Activated naive CD8-positive, alpha-beta T cell (primary cell): Measurements from ENCODE around the gene PPP1CA.
"Not testable (repeated sequence)": the region's sequence is repeated elsewhere in the genome, so short reads cannot be mapped to it uniquely, and the experiment has no call there.

Source experiments
- H3K27ac Mint-ChIP-seq: one replicate; pipeline ENCODE4 v1.8.0; 2021; ENCODE audit warnings: mixed read lengths
- H3K27me3 Mint-ChIP-seq: one replicate; pipeline ENCODE4 v1.8.0; 2021; ENCODE audit warnings: mixed read lengths
- H3K36me3 Mint-ChIP-seq: one replicate; pipeline ENCODE4 v1.8.0; 2021; ENCODE audit warnings: mixed read lengths
- H3K4me1 Mint-ChIP-seq: one replicate; pipeline ENCODE4 v1.8.0; 2021; ENCODE audit warnings: low read depth, mixed read lengths
- H3K4me3 Mint-ChIP-seq: one replicate; pipeline ENCODE4 v1.8.0; 2021; ENCODE audit warnings: mild to moderate bottlenecking, mixed read lengths
- H3K9me3 Mint-ChIP-seq: one replicate; pipeline ENCODE4 v1.8.0; 2021; ENCODE audit warnings: low read depth, mixed read lengths

PPP1CA gene

DNA sequence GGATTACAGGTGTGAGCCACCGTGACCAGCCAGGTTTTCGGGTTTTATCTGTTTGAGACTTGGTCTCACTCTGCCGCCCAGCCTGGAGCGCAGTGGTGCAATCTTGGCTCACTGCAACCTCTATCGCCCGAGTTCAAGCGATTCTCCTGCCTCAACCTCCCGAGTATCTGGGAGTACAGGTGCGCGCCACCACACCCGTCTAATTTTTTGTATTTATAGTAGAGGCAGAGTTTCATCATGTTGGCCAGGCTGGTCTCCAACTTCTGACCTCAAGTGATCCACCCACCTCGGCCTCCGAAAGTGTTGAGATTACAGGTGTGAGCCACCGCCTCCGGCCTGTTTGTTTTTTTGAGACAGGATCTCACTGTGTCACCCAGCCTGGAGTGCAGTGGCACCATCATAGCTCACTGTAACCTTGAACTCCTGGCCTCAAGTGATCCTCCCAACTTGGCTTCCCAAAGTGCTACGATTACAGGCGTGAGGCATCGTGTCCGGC, 25.8 kb upstream of the PPP1CA start:
- H3K9me3 Mint-ChIP-seq, H3K36me3 Mint-ChIP-seq, H3K27me3 Mint-ChIP-seq: not testable (repeated sequence)
- Mint-ChIP-seq H3K27ac (peak overlapping the region; percentile 96), H3K4me3 (peak overlapping the region; percentile 97), H3K4me1 (peaks cover 46% of the 10 kb centered on the region)

- no peaks in the 10 kb centered on the region for H3K27me3 Mint-ChIP-seq
- H3K4me3 Mint-ChIP-seq: no peak overlapping the region
- H3K9me3 Mint-ChIP-seq: no peaks in the 10 kb centered on the region
- peaks cover 35% of the 10 kb centered on the region for H3K4me1 Mint-ChIP-seq
- no peaks in the 10 kb centered on the region for H3K36me3 Mint-ChIP-seq
- no peak overlapping the region for H3K27ac Mint-ChIP-seq
Observed at GRCh38 chr11:67423891-67424613, 22.4 kb upstream of the PPP1CA start.

DNA sequence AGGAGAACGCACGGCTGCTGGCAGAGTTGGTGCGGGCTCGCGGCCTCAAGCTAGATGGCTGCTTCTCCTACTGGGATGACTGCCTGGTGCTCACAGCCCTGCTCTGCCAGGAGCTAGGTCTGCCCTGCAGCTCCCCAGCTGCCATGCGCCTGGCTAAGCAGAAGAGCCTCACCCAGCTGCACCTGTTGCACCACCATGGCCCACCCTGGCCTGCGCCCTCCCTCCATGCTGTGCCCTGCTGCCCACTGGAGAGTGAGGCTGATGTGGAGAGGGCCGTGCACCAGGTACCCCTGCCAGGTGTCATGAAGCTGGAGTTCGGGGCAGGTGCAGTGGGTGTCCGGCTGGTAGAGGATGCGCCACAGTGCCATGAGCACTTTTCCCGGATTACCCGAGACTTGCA, 21.8 kb upstream of the PPP1CA start:
- Mint-ChIP-seq H3K4me1 (peaks cover 34% of the 10 kb centered on the region), H3K9me3 (no peaks in the 10 kb centered on the region), H3K27me3 (no peaks in the 10 kb centered on the region), H3K27ac (no peak overlapping the region), H3K36me3 (no peaks in the 10 kb centered on the region), H3K4me3 (no peak overlapping the region)

- H3K27ac Mint-ChIP-seq: no peak overlapping the region
- H3K27me3 Mint-ChIP-seq: no peaks in the 10 kb centered on the region
- H3K36me3 Mint-ChIP-seq: no peaks in the 10 kb centered on the region
- no peaks in the 10 kb centered on the region for H3K9me3 Mint-ChIP-seq
- H3K4me1 Mint-ChIP-seq: peaks cover 36% of the 10 kb centered on the region
- no peak overlapping the region for H3K4me3 Mint-ChIP-seq
Observed at GRCh38 chr11:67422891-67423290, 21.2 kb upstream of the PPP1CA start.

GRCh38 chr11:67421430-67422031, 19.9 kb upstream of the PPP1CA start:
- Mint-ChIP-seq H3K27ac (peak overlapping the region; percentile 87), H3K9me3 (no peaks in the 10 kb centered on the region), H3K4me1 (peaks cover 39% of the 10 kb centered on the region), H3K36me3 (no peaks in the 10 kb centered on the region), H3K27me3 (no peaks in the 10 kb centered on the region), H3K4me3 (peak overlapping the region; percentile 73)

- Mint-ChIP-seq H3K4me1 (peaks cover 46% of the 10 kb centered on the region), H3K4me3 (peak overlapping the region; percentile 85), H3K27me3 (no peaks in the 10 kb centered on the region), H3K36me3 (no peaks in the 10 kb centered on the region), H3K27ac (peak overlapping the region; percentile 87), H3K9me3 (no peaks in the 10 kb centered on the region)
Observed at GRCh38 chr11:67420646-67421429, 19.2 kb upstream of the PPP1CA start.

- Mint-ChIP-seq H3K4me1 (peaks cover 46% of the 10 kb centered on the region), H3K27ac (peak overlapping the region; percentile 93), H3K27me3 (no peaks in the 10 kb centered on the region)
Observed at GRCh38 chr11:67420147-67420645, 18.5 kb upstream of the PPP1CA start.

GRCh38 chr11:67419325-67420049, 17.8 kb upstream of the PPP1CA start:
- H3K36me3 Mint-ChIP-seq: no peaks in the 10 kb centered on the region
- H3K4me1 Mint-ChIP-seq: peaks cover 46% of the 10 kb centered on the region
- H3K27ac Mint-ChIP-seq: peak overlapping the region; percentile 93

More at GRCh38 chr11:67420147-67420645, 18.5 kb upstream of the PPP1CA start:
- Mint-ChIP-seq H3K9me3 (no peaks in the 10 kb centered on the region), H3K4me3 (peak overlapping the region; percentile 85), H3K36me3 (no peaks in the 10 kb centered on the region)

GRCh38 chr11:67418476-67419281, 17.0 kb upstream of the PPP1CA start:
- peaks cover 48% of the 10 kb centered on the region for H3K4me1 Mint-ChIP-seq
- no peaks in the 10 kb centered on the region for H3K27me3 Mint-ChIP-seq
- no peaks in the 10 kb centered on the region for H3K36me3 Mint-ChIP-seq
- H3K27ac Mint-ChIP-seq: peak overlapping the region; percentile 93
- H3K4me3 Mint-ChIP-seq: peak overlapping the region; percentile 85
- H3K9me3 Mint-ChIP-seq: no peaks in the 10 kb centered on the region

More at GRCh38 chr11:67419325-67420049, 17.8 kb upstream of the PPP1CA start:
- Mint-ChIP-seq H3K9me3 (no peaks in the 10 kb centered on the region), H3K4me3 (peak overlapping the region; percentile 85), H3K27me3 (no peaks in the 10 kb centered on the region)

GRCh38 chr11:67417425-67417824, 15.8 kb upstream of the PPP1CA start:
- H3K36me3 Mint-ChIP-seq: no peaks in the 10 kb centered on the region
- H3K4me3 Mint-ChIP-seq: peak overlapping the region; percentile 85
- no peaks in the 10 kb centered on the region for H3K9me3 Mint-ChIP-seq
- peaks cover 54% of the 10 kb centered on the region for H3K4me1 Mint-ChIP-seq
- H3K27ac Mint-ChIP-seq: peak overlapping the region; percentile 85
- H3K27me3 Mint-ChIP-seq: no peaks in the 10 kb centered on the region

- Mint-ChIP-seq H3K9me3 (no peaks in the 10 kb centered on the region), H3K27ac (peak overlapping the region; percentile 97), H3K27me3 (no peaks in the 10 kb centered on the region), H3K4me1 (peaks cover 62% of the 10 kb centered on the region), H3K4me3 (peak overlapping the region; percentile 85), H3K36me3 (no peaks in the 10 kb centered on the region)
Observed at GRCh38 chr11:67416416-67417335, 15.0 kb upstream of the PPP1CA start.

DNA sequence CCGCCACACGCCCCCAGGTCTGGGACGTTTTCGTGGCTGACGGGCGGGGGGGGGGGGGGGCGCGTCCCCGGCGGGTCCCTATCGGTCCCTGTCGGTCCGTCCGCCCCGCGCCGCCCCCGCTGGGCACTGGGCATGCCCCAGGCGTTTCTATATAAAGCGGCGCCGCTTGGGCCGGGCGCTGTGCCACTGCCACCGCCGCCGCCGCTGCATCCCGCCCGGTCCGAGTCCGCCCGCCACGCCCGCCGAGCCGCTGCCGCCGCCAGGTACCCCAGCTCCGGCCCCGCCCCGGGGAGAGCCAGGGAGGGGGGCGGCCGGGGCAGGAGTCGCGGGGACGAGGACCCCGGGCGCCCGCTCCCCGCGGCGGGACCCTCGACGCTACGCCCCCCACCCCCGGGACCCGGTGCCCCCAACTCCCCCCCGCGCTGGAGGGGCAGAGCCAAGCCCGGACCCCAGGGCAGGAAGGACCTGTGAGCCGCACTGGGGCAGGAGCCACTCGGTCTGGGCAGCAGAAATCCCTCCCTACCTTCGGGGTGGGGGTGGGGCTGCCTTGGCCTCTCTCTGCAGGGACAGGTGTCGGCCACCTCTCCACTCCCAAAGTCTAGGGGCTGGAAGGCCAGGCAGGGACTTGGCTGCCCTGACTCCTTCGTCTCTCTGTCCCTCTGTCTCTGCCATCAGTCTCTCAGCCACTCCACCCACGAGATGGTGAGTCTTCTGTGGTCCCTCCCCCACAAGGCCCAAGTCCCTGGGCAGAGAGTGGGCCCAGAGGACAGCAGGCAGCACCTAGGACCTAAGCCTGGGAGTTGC, 14.0 kb upstream of the PPP1CA start, which contains the start of gene CARNS1:
Gene CARNS1, plus strand, starts transcription at position 178 of the 804 bp plus-strand sequence. Its CDS starts 522 bp downstream, at position 700.
- H3K27me3 Mint-ChIP-seq: no peaks in the 10 kb centered on the region
- no peaks in the 10 kb centered on the region for H3K9me3 Mint-ChIP-seq
- H3K36me3 Mint-ChIP-seq: no peaks in the 10 kb centered on the region
- peaks cover 68% of the 10 kb centered on the region for H3K4me1 Mint-ChIP-seq
- H3K27ac Mint-ChIP-seq: peak within 1 kb of the TSS; percentile 97
- H3K4me3 Mint-ChIP-seq: peak within 1 kb of the TSS; percentile 85
